Mucosa of gallbladder (tissue), 1 donor: ENCODE measurements around the gene GHITM. TPM values are rescaled to one million over a fixed set of nuclear protein-coding genes. Genes with fewer than 3 reads are reported as not detected.
"Not testable (repeated sequence)": the region's sequence is repeated elsewhere in the genome, so short reads cannot be mapped to it uniquely, and the experiment has no call there.

ENCODE experiments used
- DNase-seq: peaks from one replicate; pipeline ENCODE4 v3.0.0-alpha.2; 2020; ENCODE audit warnings: low spot score
- total RNA-seq: library from RNA; stranded (reverse); gene quantifications from one replicate; pipeline ENCODE4 v1.2.1, GENCODE V29; 2021
- donor health status: DM: no; HTN: no; CAD: no.

The GHITM gene
- total RNA-seq, 1 donor from 2014 or later: 129 TPM

GRCh38 chr10:84148006-84148597 lies 8.8 kb downstream of the GHITM start:
- not testable (repeated sequence) for DNase-seq

- DNase-seq: no peak
Observed at GRCh38 chr10:84149854-84150253, 10.5 kb downstream of the GHITM start.

GRCh38 chr10:84152769-84153168 lies 13.5 kb downstream of the GHITM start:
- DNase-seq: no peak

GRCh38 chr10:84155521-84155920 lies 16.2 kb downstream of the GHITM start:
- no peak for DNase-seq

- DNase-seq: no peak
Observed at GRCh38 chr10:84156009-84156408, 16.7 kb downstream of the GHITM start.

- DNase-seq: no peak
Observed at GRCh38 chr10:84156768-84157167, 17.5 kb downstream of the GHITM start.

- no peak for DNase-seq
Observed at GRCh38 chr10:84158061-84158460, 18.8 kb downstream of the GHITM start.

GRCh38 chr10:84158550-84158949 lies 19.2 kb downstream of the GHITM start:
- no peak for DNase-seq

GRCh38 chr10:84159076-84159685 lies 19.9 kb downstream of the GHITM start:
- DNase-seq: no peak

- no peak for DNase-seq
Observed at GRCh38 chr10:84160663-84161362, 21.5 kb downstream of the GHITM start.

GRCh38 chr10:84163996-84164395 lies 24.7 kb downstream of the GHITM start:
- no peak for DNase-seq

GRCh38 chr10:84164442-84164841 lies 25.1 kb downstream of the GHITM start:
- DNase-seq: no peak

GRCh38 chr10:84166620-84167288 lies 27.4 kb downstream of the GHITM start:
- no peak for DNase-seq

GRCh38 chr10:84167289-84167653 lies 28.0 kb downstream of the GHITM start:
- DNase-seq: not testable (repeated sequence)

GRCh38 chr10:84168382-84168781 lies 29.1 kb downstream of the GHITM start:
- not testable (repeated sequence) for DNase-seq

GRCh38 chr10:84171237-84171636 lies 31.9 kb downstream of the GHITM start:
- not testable (repeated sequence) for DNase-seq

- DNase-seq: not testable (repeated sequence)
Observed at GRCh38 chr10:84171700-84172466, 32.6 kb downstream of the GHITM start.

- DNase-seq: no peak
Observed at GRCh38 chr10:84172467-84173356, 33.4 kb downstream of the GHITM start.

- no peak for DNase-seq
Observed at GRCh38 chr10:84173501-84173929, 34.2 kb downstream of the GHITM start, which contains the start of gene GPR15LG. TSS of gene GPR15LG (plus strand) at chr10:84173801. CDS start at chr10:84173852, 51 bp downstream.

- DNase-seq: no peak
Observed at GRCh38 chr10:84175436-84175835, 36.1 kb downstream of the GHITM start.

GRCh38 chr10:84176351-84176750 lies 37.0 kb downstream of the GHITM start:
- DNase-seq: no peak
